ENCODE results near the gene KLHL6. TPM values are rescaled to one million over a fixed set of nuclear protein-coding genes. Genes with fewer than 3 reads are reported as not detected.
"Not testable (repeated sequence)": the region's sequence is repeated elsewhere in the genome, so short reads cannot be mapped to it uniquely, and the experiment has no call there.

Gene KLHL6, protein sequence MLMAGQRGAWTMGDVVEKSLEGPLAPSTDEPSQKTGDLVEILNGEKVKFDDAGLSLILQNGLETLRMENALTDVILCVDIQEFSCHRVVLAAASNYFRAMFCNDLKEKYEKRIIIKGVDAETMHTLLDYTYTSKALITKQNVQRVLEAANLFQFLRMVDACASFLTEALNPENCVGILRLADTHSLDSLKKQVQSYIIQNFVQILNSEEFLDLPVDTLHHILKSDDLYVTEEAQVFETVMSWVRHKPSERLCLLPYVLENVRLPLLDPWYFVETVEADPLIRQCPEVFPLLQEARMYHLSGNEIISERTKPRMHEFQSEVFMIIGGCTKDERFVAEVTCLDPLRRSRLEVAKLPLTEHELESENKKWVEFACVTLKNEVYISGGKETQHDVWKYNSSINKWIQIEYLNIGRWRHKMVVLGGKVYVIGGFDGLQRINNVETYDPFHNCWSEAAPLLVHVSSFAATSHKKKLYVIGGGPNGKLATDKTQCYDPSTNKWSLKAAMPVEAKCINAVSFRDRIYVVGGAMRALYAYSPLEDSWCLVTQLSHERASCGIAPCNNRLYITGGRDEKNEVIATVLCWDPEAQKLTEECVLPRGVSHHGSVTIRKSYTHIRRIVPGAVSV
- total RNA-seq (2014; rRNA removed; shearing (Covaris generic)), result not detected in 2 replicates

DNA sequence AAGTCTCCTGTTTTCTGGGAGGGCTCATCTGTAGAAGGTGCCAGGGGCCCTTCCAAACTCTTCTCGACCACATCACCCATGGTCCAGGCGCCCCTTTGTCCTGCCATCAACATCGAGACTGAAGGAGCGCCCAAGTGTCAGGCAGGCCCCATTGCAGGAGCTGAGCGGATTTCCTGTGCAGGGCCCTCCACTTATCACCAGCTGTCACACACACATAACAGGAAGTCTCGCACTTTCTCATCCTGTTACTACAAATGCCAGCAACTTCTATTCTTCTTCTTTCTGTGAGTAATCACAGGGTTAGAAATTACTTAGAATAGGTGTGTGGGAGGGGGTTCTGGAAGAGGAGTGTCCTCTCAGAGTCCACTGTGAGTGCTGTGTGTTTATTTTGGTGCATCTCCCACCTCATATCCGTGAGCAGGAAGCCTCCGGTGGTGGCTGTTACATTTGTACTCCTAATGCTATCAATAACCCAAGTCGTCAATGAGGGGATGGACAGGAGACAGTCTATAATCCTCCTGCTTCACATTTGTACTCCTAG is at the start of gene KLHL6:
Gene KLHL6 (minus strand): TSS at position 166 of the 541 bp plus-strand sequence. CDS start 53 bp downstream, at position 113.
- DNase-seq (ENCODE audit: low spot score), result no peak

DNA sequence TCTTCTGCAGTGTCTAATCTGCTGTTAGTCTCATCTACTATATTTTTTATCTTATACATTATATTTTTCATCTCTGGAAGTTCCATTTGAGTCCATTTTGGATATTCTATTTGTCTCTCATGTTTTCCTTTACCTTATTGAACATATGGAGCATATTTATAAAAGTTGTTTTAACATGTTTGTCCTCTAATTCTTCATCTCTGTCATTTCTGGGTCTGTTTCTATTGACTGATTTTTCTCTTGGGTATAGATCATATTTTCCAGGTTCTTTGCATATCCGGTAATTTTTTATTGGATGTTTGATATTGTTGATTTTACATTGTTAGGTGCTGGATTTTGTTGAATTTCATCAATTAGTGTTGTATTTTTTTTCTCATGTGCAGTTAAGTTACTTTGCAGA is 42.5 kb upstream of the KLHL6 start:
- DNase-seq (ENCODE audit: low spot score), result no peak

DNA sequence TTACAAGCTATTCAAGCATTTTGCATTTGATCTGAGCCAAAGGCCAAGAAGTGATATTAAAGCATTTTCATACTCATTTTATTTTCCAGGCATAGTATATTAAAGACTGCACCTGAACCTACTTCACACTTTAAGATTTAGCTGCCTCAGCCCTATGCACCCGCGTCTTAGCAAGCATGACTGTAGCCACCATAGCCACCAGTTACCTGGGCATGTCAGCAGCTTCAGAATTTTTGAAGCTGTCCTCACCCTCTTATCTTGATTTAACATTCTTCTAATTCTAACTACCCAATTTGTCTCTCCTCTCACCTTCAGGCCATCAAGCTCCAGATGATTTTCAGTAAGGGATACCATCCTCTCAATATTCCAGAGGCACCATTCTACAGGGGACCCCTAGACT is 39.1 kb upstream of the KLHL6 start:
- no peak for DNase-seq (ENCODE audit: low spot score)

DNA sequence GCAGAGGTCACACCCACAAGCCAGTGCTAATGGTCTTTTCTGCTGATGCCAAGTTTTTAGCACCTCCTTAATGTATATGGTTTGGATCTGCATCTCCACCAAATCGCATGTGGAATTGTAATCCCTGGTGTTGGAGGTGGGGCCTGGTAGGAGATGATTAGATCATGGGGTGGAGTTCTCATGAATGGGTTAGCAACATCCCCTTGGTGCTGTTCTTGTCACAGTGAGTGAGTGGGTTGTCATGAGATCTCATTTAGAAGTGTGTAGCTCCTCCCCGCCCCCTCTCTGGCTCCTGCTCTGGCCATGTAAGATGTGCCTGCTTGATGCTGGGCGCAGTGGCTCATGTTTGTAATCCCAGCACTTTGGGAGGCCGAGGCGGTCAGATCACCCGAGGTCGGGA is 37.3 kb upstream of the KLHL6 start:
- DNase-seq (ENCODE audit: low spot score), result no peak

DNA sequence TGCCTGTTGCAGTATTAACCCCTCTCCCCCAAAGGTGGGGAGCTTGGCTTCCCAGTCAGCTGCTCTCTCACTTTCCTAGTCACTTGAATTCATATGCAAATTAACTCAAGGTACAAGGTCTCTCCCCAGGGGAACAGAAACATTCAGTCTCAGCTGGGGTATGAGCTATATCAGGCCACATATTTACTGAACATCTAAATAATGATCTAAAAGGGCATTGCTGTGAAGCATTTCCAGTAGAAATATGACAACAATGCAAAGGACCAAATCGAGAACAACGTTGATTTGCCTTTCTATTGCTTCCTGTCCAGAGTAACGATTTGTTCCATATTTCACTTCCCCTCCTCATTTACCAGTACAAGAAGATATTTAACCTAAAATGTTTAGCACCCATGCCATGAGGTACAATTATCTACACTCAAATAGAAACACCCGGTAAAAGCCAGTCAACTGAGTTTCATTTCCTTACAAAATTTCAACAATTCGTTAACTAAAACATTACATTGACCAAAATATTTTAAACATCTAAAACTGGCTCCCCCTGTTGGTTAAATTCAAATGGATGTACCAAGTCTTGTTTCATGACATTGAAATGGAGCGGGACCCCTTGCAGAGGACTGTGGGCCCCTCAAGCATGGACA is 36.5 kb upstream of the KLHL6 start:
- DNase-seq (ENCODE audit: low spot score), result no peak

DNA sequence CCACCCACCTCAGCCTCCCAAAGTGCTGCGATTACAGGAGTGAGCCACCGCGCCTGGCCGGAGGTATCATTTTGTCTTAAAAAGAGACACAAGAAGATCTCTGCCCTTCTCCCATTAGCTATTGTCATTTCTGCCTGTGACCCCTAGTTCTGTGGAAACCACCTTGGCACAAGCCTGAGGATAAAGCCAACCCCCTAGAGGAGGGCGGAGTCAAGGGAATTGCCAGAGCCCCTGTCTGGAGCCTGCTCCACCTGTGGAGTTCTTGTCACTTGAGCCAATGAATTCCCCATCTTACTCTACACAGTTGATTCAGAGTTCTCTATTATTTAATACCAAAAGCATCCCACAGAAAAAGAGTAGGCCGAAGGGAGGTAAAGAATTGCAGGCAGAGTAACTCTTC is 34.9 kb upstream of the KLHL6 start:
- no peak for DNase-seq (ENCODE audit: low spot score)

DNA sequence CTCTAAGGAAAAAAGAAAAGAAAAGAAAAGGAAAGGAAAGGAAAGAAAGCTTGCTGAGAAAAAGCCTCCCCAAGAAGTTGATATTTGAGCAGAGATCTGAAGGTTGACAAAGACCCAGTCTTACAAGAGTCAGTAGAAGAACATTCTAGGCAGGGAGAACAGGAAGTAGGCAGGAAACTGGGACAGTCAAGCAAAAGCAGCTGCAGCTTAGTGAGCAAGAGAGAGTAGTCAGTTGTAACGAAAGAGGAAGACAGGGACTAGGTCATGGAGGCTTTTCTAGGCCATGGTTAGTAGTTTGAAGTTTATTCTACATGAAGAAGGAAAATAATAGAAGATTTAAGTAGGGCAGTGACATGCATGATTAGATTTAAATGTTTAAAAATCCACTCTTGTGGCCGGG is 31.8 kb upstream of the KLHL6 start:
- no peak for DNase-seq (ENCODE audit: low spot score)

DNA sequence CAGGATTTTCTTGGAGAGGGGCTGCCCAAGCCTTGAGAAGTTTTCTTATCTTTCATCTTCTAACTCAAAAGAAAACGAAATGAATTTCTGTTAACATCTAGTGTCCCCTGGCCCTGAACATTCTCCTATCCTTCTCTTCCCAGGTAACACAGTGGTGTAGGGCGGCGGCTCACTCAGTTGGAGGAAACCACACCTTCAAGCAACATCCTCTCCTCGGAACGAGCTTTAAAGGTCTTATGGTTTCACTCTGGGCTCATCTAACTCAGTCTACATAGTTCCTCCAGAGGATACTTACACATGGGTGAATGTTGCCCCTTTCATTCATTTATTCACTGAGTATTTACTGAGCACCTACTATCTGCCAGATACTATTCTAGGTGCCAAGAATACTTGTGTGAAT is 31.0 kb upstream of the KLHL6 start:
- DNase-seq (ENCODE audit: low spot score), result no peak

DNA sequence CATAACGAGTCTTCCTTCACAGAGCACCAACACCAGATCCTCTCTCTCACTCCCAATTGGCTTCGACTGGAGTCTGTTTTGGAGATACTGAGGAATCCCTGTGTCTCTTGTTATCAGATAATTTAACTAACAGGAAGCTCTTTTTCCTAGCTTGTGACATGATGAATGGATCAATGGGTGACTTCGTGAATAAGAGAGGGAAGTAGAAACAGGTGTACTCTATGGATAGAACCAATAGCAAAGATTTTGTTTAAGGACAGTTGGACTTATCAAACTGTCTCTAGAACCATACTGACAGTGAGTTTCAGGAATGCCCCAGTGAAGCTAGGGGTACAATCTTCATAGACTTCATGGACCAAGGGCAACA is 29.4 kb upstream of the KLHL6 start:
- DNase-seq (ENCODE audit: low spot score), result no peak

DNA sequence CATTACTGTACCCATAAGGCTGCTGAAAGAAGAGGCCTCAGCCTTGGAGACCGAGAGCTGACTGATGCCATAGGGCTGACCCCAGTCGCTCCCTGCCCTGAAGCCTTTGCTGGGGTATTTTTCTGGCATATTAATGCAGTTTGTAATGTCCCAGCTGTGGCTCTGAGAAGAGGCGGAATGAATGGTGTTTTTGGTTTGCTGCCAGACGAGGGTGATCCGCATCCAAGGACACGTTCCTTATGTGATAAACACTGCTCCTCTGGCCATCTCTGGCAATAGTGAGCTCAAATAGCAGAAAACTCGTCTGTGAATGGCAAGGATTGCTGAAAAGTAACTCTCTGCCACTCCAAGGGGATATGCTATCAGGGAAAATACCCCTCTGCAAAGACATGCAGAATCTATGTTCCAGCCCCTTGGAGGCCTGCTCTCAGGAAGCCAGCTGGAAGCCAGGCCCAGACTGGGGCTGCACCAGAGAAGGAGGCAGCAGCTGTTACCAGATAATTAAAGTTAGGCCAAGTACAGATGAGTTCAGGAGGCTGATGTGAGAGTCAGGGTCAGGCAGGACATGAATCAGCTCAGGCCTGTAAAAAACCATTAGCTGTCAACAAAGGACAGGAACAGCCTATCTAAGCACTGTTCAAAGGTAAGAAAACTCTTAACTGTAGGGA is 28.9 kb upstream of the KLHL6 start:
- no peak for DNase-seq (ENCODE audit: low spot score)

DNA sequence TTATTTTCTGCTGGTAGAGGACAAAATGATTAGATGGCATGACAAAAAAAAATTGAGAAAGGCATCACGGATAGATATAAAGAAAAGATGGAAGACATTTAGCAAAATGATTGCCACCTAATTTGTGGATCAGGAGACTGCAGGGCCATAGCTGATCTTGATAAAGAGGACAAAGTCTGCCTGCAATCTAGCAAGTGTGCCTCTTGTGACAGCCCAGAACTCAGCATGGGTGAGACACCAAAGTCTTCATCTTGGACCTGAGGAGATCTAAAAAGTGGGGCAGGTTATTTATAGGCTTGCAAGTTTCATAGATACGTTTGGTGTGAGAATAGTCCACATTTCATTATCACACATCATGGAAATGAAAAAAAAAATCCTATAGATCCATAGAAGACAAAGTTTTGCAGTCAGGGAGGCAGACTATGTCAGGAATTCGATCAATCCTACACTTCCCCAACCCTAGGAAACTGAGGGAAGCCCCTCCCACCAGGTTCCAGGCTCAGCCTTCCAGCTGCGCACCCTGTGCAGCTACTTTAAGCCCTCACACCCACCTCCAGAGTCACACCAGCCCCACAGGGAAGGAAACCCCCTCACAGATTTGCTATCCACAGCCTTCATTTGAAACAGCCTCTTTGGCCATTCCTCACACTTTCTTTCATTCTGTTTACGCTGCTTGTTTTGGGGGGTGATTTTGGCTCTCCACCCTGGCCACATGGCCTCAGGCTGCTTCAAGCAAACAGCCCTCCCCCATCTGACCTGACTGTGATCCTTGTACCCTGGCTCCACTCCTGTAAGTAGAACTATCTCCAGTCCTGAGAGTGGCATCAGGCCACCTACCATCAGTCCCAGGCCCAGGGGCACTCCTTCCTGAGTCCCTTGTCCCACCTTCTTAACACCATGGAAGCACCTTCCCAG is 28.1 kb upstream of the KLHL6 start:
- no peak for DNase-seq (ENCODE audit: low spot score)

DNA sequence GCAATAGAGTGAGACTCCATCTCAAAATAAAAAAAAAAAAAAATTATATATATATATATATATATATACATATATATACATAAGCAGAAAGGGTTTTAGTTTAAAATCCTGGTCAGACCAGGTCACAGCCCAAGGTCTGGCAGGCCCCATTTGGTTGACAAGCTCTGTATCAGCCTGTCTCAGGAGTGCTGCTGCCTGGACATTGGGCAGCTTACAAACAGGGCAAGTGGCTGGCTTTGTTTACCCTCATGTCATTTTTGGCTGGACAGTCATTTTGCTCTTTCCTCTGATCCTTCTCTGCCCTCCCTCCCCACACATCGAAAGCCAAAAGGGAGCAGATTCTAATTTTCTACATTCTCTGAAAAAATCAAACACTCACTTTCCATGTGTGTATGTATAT is 26.7 kb upstream of the KLHL6 start:
- DNase-seq (ENCODE audit: low spot score), result no peak

DNA sequence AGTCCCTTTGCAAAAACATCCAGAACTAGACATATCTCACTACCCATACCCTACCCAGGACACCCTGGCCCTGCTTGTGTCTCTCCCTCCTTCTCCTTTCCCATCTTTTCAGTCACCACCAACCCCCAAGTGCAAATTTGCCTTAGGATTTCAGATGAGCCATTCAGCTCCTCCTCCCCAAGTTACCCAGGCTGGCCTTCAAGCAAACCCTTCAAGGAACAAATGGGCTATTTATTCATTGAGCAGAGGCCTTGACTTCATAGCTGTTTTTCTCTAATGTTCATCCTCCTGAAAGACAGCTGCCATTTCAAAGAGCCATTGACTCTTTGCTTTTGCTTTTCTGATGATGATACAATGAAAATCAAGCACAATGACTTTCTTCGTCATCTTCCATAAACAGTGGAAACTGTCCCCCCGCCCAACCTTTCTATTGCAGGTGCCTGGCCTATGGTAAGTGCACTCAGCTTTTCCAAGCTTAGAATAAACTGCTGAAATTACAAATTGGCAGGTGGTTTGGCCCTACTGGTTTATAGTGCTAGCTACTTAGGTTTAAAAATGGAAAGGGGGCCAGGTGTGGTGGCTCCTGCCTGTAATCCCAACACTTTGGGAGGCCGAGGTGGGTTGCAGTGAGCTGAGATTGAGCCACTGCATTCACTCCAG is 26.1 kb upstream of the KLHL6 start:
- DNase-seq (ENCODE audit: low spot score), result no peak

DNA sequence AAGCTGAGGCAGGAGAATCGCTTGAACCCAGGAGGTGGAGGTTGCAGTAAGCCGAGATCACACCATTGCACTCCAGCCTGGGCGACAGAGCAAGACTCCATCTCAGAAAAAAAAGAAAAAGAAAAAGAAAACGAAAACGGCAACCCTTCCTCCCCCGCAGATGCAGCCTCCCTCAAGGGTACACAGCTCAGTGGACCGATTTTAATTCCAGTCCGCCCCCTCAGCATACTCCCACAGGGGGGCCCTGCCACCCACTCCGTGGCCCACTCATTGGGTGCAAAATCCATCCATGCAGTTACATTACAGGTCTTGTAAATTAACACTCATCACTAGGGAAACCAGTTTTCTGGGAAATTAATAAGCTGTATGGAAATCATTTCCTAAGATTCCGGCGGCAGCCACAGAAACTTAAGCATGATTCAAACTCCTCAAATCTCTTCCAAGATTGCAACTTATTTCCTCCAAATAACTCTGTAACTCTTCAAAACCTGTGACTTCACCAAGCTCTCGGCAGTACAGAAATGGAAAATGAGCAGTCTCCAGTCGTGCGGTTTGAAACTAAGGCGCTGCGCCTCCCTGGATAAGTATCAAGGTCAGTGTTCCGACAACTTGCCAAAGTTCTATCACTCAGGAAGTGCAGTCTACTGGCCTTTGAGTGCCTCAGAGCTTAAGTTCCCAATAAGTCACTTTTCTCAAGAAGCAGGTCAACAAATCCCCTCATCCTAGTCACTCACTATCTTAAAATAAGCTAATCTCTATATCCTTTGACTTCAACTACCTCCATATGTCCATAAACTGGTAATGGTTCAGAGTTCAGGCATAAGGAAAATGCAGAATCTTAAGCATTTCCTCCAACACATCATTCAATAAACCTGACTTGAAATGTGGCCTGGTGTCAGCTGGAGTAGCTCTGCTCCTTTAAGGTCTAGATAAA is 24.7 kb upstream of the KLHL6 start:
- DNase-seq (ENCODE audit: low spot score), result no peak

DNA sequence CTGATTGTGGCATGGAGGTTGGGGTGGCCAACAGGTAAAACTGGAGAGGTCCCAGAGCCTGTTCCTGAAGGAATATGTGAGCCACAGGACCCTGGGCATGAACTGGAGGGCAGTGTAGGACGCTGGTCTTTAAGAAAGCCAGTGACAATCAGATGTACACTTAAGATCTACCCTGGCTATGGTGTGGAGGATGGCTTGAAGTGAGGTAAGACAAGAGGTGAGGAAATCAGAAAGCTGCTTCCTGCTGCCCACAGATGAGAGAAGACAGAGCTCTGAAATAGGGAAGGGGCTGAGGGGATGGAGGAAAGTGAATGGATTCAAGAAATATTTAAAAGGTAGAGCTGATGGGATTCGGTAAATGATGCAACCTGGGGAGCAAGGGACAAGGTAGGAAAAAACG is 22.7 kb upstream of the KLHL6 start:
- DNase-seq (ENCODE audit: low spot score), result no peak

DNA sequence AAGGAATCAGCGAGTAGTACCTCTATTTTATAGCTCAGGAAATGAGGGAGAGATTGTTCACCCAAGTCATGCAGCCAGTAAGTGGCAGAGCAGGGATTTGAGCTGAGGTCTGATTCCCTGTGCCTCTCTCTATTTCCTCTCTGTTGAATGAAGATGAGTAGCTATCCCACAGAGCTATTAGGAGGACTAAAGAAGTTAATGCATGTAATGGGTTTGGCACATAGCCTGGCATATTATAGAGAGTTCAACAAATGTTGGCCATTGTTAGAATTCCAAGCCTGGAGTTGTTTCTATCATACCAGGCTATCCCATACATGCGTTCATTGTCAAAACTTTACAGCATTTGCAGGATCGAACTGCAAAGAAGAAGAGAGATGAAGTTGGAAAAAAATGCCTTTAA is 21.8 kb upstream of the KLHL6 start:
- DNase-seq (ENCODE audit: low spot score), result no peak

DNA sequence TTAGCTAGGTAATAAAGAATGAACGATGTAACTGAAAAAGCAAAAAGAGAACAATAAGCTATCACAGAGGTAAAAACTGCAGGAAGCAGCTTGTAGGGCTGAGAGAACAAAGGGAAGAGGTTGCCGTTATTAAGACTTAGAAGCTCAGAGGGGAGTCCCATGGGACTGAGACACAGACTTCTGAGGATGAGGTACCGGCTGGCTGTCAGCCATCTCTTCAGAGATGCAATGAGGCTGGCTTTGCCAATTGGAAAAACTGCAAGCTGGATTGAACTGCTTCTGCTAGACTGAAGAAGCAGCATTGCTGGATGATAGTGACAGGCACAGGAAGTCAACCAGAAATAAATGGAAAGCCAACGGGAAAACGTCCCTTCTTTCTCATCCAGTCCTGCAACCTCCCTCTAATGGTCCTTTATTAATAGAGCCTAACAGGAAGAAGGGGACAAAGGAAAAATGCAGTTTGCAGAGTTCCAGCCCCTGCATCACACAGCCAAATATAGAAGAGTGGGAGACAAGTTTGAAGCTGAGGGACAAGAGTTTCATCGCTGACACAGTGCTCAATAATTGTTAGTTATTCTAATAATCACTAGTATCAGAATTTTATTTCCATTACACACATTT is 21.1 kb upstream of the KLHL6 start:
- no peak for DNase-seq (ENCODE audit: low spot score)

DNA sequence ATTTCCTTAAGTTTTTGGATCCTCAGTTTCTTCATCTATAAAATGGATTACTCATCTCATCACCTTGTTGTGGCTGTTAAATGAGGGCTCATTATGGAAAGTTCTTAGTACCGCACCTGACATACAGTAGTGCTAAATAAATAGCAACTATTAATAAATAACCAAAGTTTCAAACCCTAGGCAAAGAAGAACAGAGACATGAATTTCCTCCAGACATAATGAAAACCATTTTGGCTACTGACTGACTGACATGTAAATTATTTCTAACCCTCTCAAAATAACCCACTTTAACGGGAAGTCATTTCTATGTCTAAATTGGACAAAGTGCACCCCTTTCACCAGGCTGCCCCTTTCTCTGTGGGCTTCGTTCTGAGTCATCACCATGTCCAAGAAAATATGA is 17.4 kb upstream of the KLHL6 start:
- no peak for DNase-seq (ENCODE audit: low spot score)

DNA sequence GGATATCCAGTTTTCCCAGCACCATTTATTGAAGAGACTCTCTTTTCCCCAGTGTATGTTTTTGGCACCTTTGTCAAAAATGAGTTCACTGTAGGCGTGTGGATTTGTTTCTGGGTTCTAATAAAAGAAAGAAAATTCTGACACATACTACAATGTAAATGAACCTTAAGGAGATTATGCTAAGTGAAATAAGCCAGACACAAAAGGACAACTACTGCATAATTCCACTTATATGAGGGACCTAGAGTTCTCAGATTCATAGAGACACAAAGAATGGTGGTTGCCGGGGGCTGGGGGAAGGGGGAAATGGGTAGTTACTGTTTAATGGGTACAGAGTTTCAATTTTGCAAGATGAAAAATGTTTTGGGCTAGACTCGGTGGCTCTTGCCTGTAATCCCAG is 14.7 kb upstream of the KLHL6 start:
- DNase-seq (ENCODE audit: low spot score), result not testable (repeated sequence)
